Trophoblast cell (in vitro differentiated cells and primary cell): ENCODE results near the gene ELP1.
"Not testable (repeated sequence)": the region's sequence is repeated elsewhere in the genome, so short reads cannot be mapped to it uniquely, and the experiment has no call there.

ENCODE experiments used
- DNase-seq, 2 donors: peaks; one replicate each; pipeline ENCODE4 v3.0.0-alpha.2; 2016
- H2AFZ ChIP-seq: 2 replicates; pipeline ENCODE4 v1.6.1; 2013; ENCODE audit warnings: low read length, moderate library complexity, mild to moderate bottlenecking; ENCODE audit not compliant: insufficient read depth, poor library complexity
- H2AK5ac ChIP-seq: 2 replicates; pipeline ENCODE4 v1.6.1; 2013; ENCODE audit warnings: mild to moderate bottlenecking, low read length
- H2BK120ac ChIP-seq: 2 replicates; pipeline ENCODE4 v1.6.1; 2013; ENCODE audit warnings: low read length, mild to moderate bottlenecking, moderate library complexity; ENCODE audit not compliant: insufficient read depth, poor library complexity
- H2BK12ac ChIP-seq: 2 replicates; pipeline ENCODE4 v1.6.1; 2013; ENCODE audit warnings: mild to moderate bottlenecking, low read length, moderate library complexity
- H2BK5ac ChIP-seq: 2 replicates; pipeline ENCODE4 v1.6.1; 2013; ENCODE audit warnings: low read length, low read depth, moderate library complexity, mild to moderate bottlenecking; ENCODE audit not compliant: poor library complexity
- H3K14ac ChIP-seq: 2 replicates; pipeline ENCODE4 v1.6.1; 2013; ENCODE audit warnings: mild to moderate bottlenecking, low read length
- H3K18ac ChIP-seq: 2 replicates; pipeline ENCODE4 v1.6.1; 2013; ENCODE audit warnings: mild to moderate bottlenecking, low read length
- H3K23ac ChIP-seq: 2 replicates; pipeline ENCODE4 v1.6.1; 2013; ENCODE audit warnings: low read length
- H3K27ac ChIP-seq: 2 replicates; pipeline ENCODE4 v1.5.1; 2013; ENCODE audit warnings: low read depth, mild to moderate bottlenecking, inconsistent platforms, low read length, moderate library complexity
- H3K27me3 ChIP-seq: 2 replicates; pipeline ENCODE4 v1.6.1; 2013; ENCODE audit warnings: inconsistent platforms, mild to moderate bottlenecking, low read length, moderate library complexity; ENCODE audit not compliant: insufficient read depth
- H3K36me3 ChIP-seq, 2 experiments: 1 replicate in 1 of 2; 2 replicates in 1 of 2; pipeline ENCODE4 v1.6.1; 2013; ENCODE audit warnings: low read length in 2 of 2, mild to moderate bottlenecking in 2 of 2, moderate library complexity in 1 of 2; ENCODE audit not compliant: insufficient read depth in 2 of 2, control insufficient read depth in 1 of 2
- H3K4ac ChIP-seq: 2 replicates; pipeline ENCODE4 v1.6.1; 2013; ENCODE audit warnings: low read depth, mild to moderate bottlenecking, low read length, moderate library complexity
- H3K4me1 ChIP-seq, 2 experiments: 1 replicate in 1 of 2; 2 replicates in 1 of 2; pipeline ENCODE4 v1.6.1; 2013; ENCODE audit warnings: low read length in 2 of 2, mild to moderate bottlenecking in 2 of 2, moderate library complexity in 1 of 2; ENCODE audit not compliant: insufficient read depth in 2 of 2, control insufficient read depth in 1 of 2
- H3K4me2 ChIP-seq: 2 replicates; pipeline ENCODE4 v1.6.1; 2013; ENCODE audit warnings: inconsistent platforms, mild to moderate bottlenecking, low read length, moderate library complexity
- H3K4me3 ChIP-seq: 2 replicates; pipeline ENCODE4 v1.5.1; 2013; ENCODE audit warnings: mild to moderate bottlenecking, low read depth, low read length, inconsistent platforms
- H3K79me1 ChIP-seq: one replicate; pipeline ENCODE4 v1.6.1; 2013; ENCODE audit warnings: low read length
- H3K79me2 ChIP-seq: 2 replicates; pipeline ENCODE4 v1.6.1; 2013; ENCODE audit warnings: low read length, mild to moderate bottlenecking; ENCODE audit not compliant: control insufficient read depth, insufficient read depth, poor library complexity
- H3K9ac ChIP-seq: 2 replicates; pipeline ENCODE4 v1.6.1; 2013; ENCODE audit warnings: mild to moderate bottlenecking, low read length
- H3K9me3 ChIP-seq: 2 replicates; pipeline ENCODE4 v1.6.1; 2013; ENCODE audit warnings: low read depth, mild to moderate bottlenecking, control low read depth, inconsistent platforms, low read length; ENCODE audit not compliant: insufficient read depth
- H4K12ac ChIP-seq: 2 replicates; pipeline ENCODE4 v1.6.1; 2013; ENCODE audit warnings: low read depth, mild to moderate bottlenecking, low read length, moderate library complexity
- H4K8ac ChIP-seq: 2 replicates; pipeline ENCODE4 v1.6.1; 2013; ENCODE audit warnings: low read depth, mild to moderate bottlenecking, low read length, moderate library complexity
- H4K91ac ChIP-seq: one replicate; pipeline ENCODE4 v1.6.1; 2013; ENCODE audit warnings: low read depth, mild to moderate bottlenecking, low read length, moderate library complexity
- WGBS: extraction: QIAGEN DNeasy Blood & Tissue Kit; methylation state at CpG from one replicate; pipeline ENCODE4 v1.1.7; 2013; ENCODE audit warnings: missing lambda C conversion rate; ENCODE audit not compliant: insufficient read length, insufficient coverage; ENCODE audit errors: extremely low coverage; 5-methylcytosine and 5-hydroxymethylcytosine counted together

The ELP1 gene

DNA sequence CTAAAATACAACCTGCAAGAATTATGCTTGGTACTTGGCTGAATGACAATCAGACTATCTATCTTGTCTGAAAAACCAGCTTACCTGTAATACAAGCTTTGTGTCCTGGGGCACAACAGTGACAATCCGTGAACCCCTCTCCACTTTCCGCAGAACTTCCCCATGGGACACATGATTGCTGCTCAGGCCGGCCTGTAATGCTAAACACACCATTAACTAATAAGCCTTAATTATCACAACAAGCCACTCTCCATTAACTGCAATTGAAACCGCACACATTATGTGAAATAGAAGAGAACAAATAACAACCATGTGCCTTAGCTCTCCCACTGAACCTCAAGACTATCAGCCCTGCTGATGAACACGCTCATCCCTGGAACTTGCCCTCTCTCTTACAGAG lies 33.7 kb downstream of the ELP1 start:
- no CpG with 5 or more reads among the region's 5 CpGs for WGBS
- Histone ChIP-seq H3K18ac (no peak overlapping the region), H3K4me3 (no peak overlapping the region), H2BK120ac (no peak overlapping the region), H2AK5ac (no peak overlapping the region), H4K8ac (no peak overlapping the region), H3K27me3 (no peaks in the 10 kb centered on the region), H4K12ac (no peak overlapping the region), H3K9ac (no peak overlapping the region), H3K27ac (no peak overlapping the region), H3K23ac (no peak overlapping the region), H3K36me3 (peaks cover 6 to 29% of the 10 kb centered on the region in 2 experiments), H4K91ac (no peak overlapping the region), H3K4me1 (no peaks in the 10 kb centered on the region), H3K4me2 (no peak overlapping the region), H3K9me3 (no peaks in the 10 kb centered on the region), H2BK12ac (no peak overlapping the region), H3K79me1 (no peaks in the 10 kb centered on the region), H2BK5ac (no peak overlapping the region), H3K4ac (no peak overlapping the region), H3K79me2 (no peaks in the 10 kb centered on the region), H2AFZ (no peak overlapping the region), H3K14ac (no peak overlapping the region)
- DNase-seq: no peak

GRCh38 chr9:108899023-108899695 lies 34.8 kb downstream of the ELP1 start:
- H3K27ac ChIP-seq, H2AK5ac ChIP-seq, H2BK12ac ChIP-seq, H4K12ac ChIP-seq, H3K79me1 ChIP-seq, H3K18ac ChIP-seq, H2BK120ac ChIP-seq, H3K9ac ChIP-seq, H2AFZ ChIP-seq, H3K23ac ChIP-seq, H3K9me3 ChIP-seq, DNase-seq, H3K27me3 ChIP-seq, H2BK5ac ChIP-seq, H4K91ac ChIP-seq, H3K14ac ChIP-seq, H3K4ac ChIP-seq, H3K4me3 ChIP-seq, H3K4me1 ChIP-seq, H3K79me2 ChIP-seq, H4K8ac ChIP-seq, H3K4me2 ChIP-seq: not testable (repeated sequence)
- H3K36me3 ChIP-seq: peaks cover 9 to 32% of the 10 kb centered on the region in 2 experiments
- no CpG with 5 or more reads among the region's 8 CpGs for WGBS

DNA sequence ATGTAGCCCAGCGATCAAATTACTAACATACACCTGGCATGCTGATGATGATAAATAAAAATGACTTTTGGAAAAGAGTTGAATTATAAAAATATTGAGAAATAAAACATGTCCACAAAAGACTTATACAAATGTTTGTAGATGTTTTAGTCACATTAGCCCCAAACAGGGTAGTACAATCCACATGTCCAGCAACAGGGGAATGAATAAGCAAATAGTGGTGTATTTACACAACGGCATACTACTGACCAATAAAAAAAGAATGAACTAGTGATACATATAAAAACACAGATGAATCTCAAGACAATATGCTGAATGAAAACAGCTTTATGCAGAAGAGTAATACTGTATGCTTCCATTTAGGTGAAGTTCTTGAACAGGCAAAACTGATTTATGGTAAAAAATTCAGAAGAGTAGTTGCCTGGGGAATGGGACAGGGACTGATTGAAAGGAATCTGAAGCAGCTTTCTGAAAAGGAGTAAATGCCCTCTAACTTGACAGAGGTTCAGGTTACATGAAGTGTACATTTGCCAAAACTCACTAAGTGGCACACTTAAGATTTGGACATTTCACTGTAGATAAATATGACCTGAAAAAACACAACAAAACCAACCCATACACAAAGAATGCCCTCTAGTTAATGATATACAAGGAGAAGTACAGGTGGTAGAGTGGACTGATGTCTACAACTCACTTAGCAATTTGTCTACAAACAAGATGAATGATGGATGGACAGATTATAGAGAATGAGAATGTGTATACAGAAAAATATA lies 36.4 kb downstream of the ELP1 start:
- no peak overlapping the region for H3K4me3 ChIP-seq
- H3K18ac ChIP-seq: no peak overlapping the region
- H4K8ac ChIP-seq: no peak overlapping the region
- H4K12ac ChIP-seq: no peak overlapping the region
- H3K23ac ChIP-seq: no peak overlapping the region
- no peak overlapping the region for H2AFZ ChIP-seq
- H4K91ac ChIP-seq: no peak overlapping the region
- no peaks in the 10 kb centered on the region for H3K79me1 ChIP-seq
- no peaks in the 10 kb centered on the region for H3K4me1 ChIP-seq
- no peaks in the 10 kb centered on the region for H3K27me3 ChIP-seq
- H3K36me3 ChIP-seq: peaks cover 14 to 35% of the 10 kb centered on the region in 2 experiments
- H2BK5ac ChIP-seq: no peak overlapping the region
- no peak overlapping the region for H3K9ac ChIP-seq
- no peak overlapping the region for H3K14ac ChIP-seq
- no peaks in the 10 kb centered on the region for H3K9me3 ChIP-seq
- H3K79me2 ChIP-seq: no peaks in the 10 kb centered on the region
- no peak overlapping the region for H3K27ac ChIP-seq
- no peak overlapping the region for H3K4ac ChIP-seq
- DNase-seq: no peak
- H2BK120ac ChIP-seq: no peak overlapping the region
- no peak overlapping the region for H2BK12ac ChIP-seq
- no CpG with 5 or more reads among the region's 2 CpGs for WGBS
- H3K4me2 ChIP-seq: no peak overlapping the region
- no peak overlapping the region for H2AK5ac ChIP-seq

GRCh38 chr9:108894225-108894997 lies 39.5 kb downstream of the ELP1 start:
- no peak for DNase-seq
- no CpG with 5 or more reads among the region's 4 CpGs for WGBS
- Histone ChIP-seq H2AK5ac (no peak overlapping the region), H3K4me2 (no peak overlapping the region), H4K91ac (no peak overlapping the region), H3K23ac (no peak overlapping the region), H3K36me3 (peaks cover 25 to 42% of the 10 kb centered on the region in 2 experiments), H2BK12ac (no peak overlapping the region), H2BK5ac (no peak overlapping the region), H3K14ac (no peak overlapping the region), H2BK120ac (no peak overlapping the region), H3K4me1 (no peaks in the 10 kb centered on the region), H3K79me1 (no peaks in the 10 kb centered on the region), H3K4ac (no peak overlapping the region), H3K18ac (no peak overlapping the region), H4K8ac (no peak overlapping the region), H3K27me3 (no peaks in the 10 kb centered on the region), H3K4me3 (no peak overlapping the region), H3K27ac (no peak overlapping the region), H3K79me2 (no peaks in the 10 kb centered on the region), H4K12ac (no peak overlapping the region), H2AFZ (no peak overlapping the region), H3K9ac (no peak overlapping the region), H3K9me3 (no peaks in the 10 kb centered on the region)
